Keratinocyte (primary cell): ENCODE results near the gene CNFN.

Source experiments
- CTCF ChIP-seq, 3 experiments: IDR thresholded peaks in 1 of 3; conservative IDR thresholded peaks in 1 of 3; optimal IDR thresholded peaks in 1 of 3; 2 replicates in 2 of 3; 3 replicates in 1 of 3; pipeline versions ENCODE3 to v1.5.1; 2011; ENCODE audit warnings: low read length in 3 of 3, mild to moderate bottlenecking in 3 of 3, moderate library complexity in 2 of 3, control low read depth in 1 of 3, inconsistent platforms in 1 of 3; ENCODE audit not compliant: insufficient read depth in 2 of 3; ENCODE audit errors: extremely low read depth in 1 of 3
- EZH2 ChIP-seq: IDR thresholded peaks from one replicate; pipeline ENCODE4 v1.6.1; 2012; ENCODE audit warnings: inconsistent platforms, mild to moderate bottlenecking, low read length, moderate library complexity

DNA sequence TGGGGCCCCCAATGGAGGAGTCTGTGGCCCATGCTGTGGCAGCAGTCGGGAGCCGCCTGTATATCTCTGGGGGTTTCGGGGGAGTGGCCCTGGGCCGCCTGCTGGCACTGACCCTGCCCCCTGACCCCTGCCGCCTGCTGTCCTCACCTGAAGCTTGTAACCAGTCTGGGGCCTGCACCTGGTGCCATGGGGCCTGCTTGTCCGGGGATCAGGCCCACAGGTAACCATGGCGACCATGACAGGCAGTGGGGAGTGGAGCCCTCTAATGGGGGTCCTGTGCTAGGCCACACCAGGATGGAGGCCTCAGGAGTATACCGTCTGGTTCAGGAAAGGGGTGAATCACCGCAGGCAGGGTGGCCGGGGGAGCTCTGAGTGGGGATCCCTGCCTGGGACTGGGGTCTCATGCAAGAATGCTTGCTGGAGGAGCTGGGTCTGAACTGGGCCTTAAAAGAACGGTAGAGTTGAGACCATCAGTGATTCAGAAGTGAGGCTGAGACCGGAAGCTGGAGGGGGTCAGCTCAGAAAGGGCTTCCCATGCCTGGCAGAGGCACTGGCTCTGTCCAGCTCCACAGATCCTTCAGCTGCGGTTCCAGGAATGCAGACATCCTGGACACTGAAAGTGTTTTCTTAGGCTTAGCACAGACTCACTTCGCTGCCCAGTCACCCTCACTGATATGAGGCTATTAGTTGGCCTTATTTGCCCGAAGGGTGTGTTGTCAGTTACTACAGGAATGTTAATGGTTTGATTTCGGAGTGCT is 29.1 kb downstream of the CNFN start:
- TF ChIP-seq CTCF (optimal IDR thresholded peaks at IDR 0.05 in 1 of 3, IDR thresholded peaks at IDR 0.05 in 1 of 3, conservative IDR thresholded peaks at IDR 0.05 in 1 of 3; ENCODE audit: extremely low read depth in 1 of 3, insufficient read depth in 2 of 3, low read length in 3 of 3): no peak
- TF ChIP-seq EZH2: no peak
